ENCODE measurements around the gene TRAPPC6A.

Gene TRAPPC6A

DNA sequence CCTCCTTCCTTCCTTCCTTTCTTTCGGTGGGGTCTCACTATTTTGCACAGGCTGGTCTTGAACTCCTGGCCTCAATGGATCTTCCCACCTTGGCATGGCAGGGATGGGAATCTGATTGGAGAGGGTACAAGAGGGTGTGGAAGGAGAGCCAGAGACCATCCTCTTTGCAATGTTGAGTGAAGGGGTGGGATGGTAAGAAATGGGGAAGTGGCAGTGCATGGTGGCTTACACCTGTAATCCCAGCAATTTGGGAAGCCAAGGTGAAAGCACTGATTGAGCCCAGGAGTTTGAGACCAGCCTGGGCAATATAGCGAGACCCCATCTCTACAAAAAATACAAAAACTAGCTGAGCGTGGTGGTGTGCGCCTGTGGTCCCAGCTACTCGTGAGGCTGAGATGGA, 6.1 kb upstream of the TRAPPC6A start:
- no peak for FAIRE-seq

DNA sequence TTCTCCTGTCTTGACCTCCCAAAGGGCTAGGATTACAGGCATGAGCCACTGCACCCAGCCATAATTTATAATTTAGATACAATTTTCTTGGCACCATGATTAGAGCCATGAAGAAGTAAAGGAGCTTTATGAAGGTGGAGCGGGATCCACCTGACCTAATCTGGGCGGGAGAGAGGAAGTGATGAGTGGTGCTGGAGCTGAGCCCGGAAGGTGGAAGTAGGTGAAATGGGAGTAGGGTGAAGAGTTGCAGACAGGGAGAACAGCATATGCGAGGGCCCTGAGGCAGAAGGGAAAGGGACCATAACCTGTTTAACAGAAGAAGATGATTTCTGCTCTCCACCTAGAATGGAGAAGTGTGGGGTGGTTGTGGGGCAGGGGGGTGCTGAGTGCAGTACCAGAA, 4.7 kb upstream of the TRAPPC6A start:
- FAIRE-seq = no peak

DNA sequence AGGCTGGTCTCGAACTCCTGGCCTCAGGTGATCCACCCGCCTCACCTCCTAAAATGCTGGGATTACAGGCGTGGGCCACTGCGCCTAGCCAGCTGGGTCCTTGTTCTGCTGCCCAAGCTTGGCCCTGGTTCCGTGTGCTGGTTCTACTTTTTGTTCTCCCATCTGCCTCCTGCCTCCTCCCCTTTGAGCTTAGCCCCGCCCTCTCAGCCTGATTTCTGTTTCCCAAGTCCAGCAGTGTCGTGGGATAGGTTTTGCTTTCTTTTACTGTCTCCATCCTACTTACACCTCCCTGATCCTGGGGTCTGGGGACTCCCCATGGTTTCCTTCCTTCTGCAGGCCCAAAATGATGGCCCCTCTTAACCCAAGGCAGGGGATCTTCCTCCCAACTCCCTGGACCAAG, 2.9 kb upstream of the TRAPPC6A start:
- FAIRE-seq = no peak

DNA sequence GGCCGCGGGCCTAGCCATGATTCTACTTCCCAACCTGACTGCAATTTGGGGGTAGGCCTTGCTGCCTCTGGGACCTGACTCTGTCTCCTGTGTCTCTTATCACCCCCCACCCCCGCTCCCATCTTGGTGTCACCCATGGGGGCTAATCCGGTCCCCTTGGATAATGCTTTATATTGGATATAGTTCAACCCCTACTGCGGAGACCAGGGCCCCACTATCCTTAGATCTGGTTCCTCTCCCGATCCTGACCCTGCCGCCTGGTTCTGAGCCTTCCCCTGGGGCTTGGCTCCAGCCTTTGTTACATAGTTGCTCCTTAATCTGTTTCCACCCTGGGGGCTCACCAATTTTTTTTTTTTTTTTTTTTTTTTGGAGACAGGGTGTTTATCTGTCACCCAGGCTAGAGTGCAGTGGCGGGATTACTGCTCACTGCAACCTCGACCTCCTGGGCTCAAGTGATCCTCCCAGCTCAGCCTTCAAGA, 1.9 kb upstream of the TRAPPC6A start:
- FAIRE-seq = no peak

DNA sequence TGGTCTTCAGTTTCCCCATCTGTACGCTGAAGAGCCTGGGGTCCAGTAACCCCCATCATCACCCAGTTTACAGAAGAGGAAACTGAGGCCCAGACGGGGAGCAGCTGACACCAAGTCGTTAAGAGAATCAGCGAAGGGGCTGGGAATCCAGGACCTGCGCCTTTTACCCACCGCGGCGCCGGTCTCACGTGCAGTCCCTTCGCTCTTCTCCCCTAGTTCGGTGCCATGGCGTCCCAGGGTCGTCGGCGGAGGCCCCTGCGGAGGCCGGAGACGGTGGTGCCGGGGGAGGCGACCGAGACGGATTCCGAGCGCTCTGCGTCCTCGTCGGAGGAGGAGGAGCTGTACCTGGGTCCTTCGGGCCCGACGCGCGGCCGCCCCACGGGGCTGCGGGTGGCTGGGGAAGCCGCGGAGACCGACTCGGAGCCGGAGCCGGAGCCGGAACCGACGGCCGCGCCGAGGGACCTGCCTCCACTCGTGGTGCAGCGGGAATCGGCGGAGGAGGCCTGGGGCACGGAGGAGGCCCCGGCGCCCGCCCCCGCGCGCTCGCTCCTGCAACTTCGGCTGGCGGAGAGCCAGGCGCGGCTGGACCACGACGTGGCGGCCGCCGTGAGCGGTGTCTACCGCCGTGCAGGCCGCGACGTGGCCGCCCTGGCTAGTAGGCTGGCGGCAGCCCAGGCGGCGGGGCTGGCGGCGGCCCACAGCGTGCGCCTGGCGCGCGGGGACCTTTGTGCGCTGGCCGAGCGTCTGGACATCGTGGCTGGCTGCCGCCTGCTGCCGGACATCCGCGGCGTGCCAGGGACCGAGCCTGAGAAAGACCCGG, 1.2 kb upstream of the TRAPPC6A start:
- no peak for FAIRE-seq

DNA sequence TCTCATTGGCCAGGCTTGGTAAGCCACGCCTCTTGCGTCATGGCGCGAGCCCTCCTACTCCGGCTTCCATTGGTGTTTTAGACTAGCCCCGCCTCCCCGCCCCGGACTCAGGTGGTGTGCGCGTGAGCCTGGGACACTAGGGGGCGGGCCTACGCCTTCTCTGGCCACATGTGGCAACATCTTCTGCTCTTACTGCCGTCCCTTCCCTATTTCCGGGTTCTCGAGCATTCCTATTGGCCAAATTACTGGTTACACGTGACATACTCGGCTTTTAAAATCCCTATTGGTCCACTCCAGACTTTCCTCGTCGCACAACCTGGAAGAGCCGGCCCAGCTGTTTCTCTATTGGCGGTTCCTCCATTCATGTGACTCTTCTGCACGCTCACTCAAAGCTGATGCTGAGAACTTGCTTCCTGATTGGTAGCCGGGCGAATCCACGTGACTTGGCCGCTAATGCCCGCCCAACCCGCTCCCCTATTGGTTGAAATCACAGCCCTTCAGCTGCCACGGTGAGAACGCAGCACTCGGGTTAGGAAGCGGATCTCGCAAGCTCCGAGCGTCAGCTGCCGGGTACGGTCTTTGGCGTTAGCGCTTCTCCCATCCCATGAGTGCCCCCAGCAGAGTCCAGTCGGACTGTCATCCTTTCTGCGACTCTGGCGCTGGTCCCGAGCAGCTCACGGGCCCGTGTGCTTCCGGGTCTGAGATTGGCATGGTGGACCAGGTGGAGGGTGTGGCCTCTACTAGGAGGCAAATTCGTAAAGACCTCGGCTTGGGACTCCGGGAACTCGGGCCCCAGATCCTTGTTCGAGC, 430 bp upstream of the TRAPPC6A start, which contains the start of gene BLOC1S3:
Gene BLOC1S3 (plus strand): TSS at position 523 of the 810 bp plus-strand sequence. CDS start 513 bp downstream, outside the sequence.
- FAIRE-seq = peak; percentile 100

DNA sequence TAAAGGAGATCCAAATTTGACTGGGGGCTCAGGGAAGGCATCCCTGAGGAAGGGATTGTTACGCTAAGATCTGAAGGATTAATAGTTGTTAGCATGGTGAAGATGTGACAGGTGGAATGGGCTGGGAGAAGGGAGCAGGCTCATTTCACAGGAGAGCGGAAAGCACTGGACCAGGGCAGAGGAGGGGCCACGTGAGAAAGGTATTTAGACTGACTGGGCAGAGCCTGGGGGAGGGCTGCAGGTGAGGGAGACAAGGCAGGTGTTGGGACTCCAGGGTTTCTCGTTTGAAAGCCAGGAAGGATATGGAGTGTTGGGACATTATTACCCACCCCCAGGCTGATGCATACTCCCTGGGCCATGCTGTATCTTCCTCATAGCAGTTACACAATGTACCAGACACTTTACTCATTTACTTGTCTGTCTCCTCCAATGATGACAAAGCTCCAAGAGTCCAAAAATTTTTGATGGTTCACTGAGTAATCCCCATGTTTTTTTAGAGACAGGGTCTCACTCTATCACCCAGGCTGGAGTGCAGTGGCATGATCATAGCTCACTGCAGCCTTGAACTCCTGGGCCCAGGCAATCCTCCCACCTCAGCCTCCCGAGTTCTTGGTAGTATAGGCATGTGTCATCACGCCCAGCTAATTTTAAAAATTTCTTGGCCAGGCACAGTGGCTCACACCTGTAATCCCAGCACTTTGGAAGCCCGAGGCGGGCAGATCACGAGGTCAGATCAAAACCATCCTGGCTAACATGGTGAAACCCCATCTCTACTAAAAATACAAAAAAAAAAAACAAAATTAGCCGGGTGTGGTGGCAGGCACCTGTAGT, 2.3 kb downstream of the TRAPPC6A start:
- no peak for FAIRE-seq

DNA sequence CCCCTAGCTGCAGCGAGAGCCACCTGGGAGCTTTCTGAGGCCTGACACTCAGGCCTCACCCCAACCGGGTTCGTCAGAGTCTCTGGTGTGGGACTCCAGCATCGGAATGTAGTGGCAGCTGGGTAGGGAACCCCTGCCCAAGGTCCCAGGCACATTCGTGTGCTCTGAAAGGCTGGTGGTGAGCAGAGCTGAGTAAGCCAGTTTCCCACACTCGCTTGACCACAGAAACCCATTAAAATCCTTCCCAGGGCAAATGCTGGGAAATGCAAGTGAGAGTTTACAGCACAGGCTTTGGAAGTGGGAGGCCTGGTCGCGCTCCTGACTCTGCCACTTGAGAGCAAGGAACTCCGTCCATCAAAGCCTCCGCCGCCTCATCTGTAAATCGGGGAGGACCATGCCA, 4.2 kb downstream of the TRAPPC6A start:
- FAIRE-seq = no peak

DNA sequence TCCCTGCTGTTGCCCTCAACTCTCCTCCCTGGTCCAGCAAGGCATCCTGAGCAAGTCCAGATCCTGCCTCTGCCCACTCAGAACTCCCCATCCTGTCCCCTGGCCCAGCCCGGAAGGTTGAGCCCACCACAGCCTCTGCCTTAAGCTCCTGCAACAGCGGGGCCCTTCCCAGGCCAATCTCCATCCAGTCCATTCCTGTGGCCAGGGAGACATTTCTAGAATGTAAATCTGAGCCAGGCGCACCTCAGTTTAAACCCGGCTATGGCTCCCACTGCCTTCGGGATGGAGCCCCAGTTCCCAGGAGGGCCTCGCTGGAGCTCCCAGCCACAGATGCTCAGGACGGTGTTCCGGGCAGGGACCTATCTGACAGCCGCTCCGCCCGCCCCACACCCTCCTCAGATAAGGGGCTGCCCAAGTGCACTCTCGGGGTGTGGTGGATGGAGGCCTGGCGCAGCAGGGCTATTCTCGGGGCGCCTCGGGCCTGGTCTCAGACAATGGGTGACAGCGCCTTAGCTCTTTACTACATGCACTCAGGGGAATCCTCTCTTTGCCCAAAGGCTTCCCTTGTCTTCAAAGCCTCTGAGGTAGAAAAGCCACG, 5.3 kb downstream of the TRAPPC6A start:
- FAIRE-seq = no peak

DNA sequence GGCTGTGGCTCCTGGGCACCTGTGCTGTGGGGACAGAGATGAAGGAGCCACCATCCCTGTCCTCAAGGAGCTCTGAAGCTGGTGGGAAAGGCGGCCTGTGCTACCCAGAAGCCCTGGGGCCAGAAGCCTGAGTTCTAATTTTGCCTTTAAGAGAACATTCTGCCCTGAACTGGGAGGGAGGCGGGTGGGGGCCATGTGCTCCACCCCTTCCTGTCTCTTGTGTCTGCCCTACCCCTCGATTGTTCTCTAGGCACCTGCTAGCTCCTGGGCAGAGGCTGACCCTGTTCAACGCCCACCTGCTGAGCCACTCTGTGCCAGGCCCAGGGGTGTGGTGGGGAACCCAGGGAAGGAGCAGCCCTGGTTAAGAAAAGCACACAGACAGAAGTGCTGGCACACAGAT, 5.9 kb downstream of the TRAPPC6A start:
- FAIRE-seq = no peak

DNA sequence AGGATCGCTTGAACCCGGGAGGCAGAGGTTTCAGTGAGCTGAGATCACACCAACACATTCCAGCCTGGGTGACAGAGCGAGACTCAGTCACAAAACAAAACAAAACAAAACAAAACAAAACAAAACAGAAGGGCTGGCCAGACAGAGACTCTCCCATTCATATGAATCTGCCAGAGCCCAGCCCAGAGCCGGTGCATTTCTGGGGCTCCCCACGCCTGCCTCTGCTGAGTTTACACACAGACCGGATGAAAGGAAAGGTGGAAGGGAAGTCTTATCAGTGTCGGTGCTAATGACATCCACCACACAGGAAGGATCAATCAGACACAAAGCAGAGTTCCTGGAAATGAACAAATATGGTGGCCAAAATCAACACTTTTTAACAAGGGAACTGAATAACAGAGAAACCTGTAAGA, 6.8 kb downstream of the TRAPPC6A start:
- no peak for FAIRE-seq

DNA sequence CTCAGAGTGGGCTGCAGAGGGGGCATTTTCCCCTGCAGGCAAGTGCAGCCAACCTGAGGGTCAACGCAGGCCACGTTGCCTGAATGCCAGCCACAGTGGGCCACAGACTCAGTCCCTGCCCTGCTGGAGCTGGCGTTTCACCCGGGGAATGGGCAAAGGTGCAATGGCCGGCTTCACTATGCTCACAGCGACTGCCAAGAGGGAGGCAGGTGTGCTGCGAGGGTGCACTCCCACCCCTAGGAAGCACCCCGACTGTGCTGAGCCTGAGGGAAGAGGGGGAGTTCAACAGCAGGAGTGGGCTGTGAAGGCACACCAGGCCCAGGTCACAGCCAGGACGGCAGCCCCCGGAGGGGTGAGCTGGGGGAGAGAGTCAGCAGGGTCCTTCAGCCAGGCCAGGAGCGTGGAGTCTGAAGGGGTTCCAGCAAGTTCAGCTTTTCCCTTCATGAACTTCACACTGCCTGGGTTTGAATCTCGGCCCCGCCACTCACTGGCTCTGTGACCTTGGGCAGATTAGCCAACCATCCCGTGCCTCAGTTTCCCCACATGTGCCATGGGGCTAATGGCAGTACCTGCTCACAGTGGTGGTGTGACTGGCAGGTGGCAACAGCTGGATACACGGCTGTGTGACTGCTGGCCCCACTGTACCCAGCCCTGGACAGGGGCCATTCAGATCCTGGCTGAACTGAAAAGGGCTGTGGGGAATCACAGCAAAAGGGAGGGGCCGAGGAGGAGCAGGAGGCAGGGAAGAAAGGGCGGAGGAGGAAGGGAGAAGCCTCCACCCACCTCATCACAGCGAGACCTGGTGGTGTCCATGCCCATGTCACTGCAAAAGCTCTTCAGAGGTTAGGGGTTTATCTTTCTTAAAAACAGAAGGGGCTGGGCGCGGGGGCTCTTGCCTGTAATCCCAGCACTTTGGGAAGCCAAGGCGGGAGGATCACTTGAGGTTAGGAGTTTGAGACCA, 7.6 kb downstream of the TRAPPC6A start:
- FAIRE-seq = no peak

DNA sequence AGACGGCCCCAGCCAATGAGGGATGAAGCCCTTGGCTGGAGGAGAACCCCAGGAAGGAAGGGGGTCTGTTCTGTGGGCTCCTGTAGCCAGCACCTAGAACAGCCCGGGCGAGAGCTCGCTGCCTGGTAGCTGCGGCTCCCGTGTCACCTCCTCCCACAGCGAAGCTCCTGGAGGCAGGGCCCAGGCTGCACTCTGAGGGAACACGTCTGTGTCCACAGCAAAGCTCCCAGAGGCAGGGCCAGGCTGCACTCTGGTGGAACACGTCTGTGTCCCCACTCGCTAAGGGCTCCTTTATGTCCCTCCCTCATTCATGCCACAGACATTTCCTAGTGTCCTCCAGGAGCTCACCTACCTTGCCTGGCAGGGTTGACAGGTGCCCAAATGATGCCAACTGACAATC, 8.4 kb downstream of the TRAPPC6A start:
- no peak for FAIRE-seq

DNA sequence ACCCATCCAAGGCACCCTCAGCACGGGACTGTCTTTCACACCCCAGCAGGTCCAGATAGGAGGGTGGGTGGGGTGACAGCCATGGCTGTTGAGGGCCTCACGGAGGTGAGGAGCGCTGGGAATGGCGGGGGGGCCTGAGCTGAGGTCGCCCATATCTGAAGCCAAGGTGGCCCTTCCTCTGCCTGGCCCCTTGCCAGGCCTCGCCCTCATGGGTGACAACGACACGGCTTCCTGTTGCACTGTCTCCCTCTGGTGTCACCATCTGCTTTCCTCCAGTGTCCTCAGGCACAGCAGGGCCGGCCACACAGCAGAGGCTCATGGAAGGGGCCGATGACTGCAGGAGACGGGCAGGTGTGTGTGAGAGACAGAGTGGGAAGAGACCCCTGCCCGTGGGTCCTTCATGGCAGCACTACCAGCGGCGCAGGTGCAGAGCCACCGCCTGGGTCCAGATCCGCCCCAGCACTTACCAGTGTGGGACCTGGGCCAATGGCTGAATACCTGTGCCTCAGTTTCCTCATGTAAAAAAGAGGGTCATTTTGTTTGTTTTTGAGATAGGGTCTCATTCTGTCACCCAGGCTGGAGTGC, 9.2 kb downstream of the TRAPPC6A start:
- no peak for FAIRE-seq

DNA sequence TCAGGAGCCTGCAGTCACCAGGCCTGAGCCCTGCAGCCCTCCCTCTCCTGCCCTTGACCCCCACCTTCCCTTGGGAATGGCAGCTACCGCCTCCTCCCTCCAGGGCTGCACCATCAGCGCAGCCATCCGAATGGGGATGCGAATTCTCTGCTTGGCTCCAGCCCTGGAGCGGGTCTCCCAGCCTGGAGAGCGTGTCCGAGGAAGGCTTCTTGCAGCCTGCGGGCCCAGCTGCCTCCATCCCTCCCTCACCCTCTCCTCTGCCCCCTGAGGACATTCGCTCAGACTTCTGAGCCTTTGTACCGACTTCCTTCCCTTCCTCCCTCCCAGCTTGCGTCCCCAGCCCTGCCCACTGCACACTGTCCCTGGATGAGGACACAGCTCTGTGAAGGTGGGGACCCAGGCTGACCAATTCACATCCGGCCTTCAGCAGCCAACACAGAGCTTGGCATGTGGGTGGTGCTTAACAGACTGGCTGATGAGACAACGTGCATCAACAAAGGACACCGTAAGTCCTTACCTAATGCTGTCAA, 11.2 kb downstream of the TRAPPC6A start:
- no peak for FAIRE-seq

DNA sequence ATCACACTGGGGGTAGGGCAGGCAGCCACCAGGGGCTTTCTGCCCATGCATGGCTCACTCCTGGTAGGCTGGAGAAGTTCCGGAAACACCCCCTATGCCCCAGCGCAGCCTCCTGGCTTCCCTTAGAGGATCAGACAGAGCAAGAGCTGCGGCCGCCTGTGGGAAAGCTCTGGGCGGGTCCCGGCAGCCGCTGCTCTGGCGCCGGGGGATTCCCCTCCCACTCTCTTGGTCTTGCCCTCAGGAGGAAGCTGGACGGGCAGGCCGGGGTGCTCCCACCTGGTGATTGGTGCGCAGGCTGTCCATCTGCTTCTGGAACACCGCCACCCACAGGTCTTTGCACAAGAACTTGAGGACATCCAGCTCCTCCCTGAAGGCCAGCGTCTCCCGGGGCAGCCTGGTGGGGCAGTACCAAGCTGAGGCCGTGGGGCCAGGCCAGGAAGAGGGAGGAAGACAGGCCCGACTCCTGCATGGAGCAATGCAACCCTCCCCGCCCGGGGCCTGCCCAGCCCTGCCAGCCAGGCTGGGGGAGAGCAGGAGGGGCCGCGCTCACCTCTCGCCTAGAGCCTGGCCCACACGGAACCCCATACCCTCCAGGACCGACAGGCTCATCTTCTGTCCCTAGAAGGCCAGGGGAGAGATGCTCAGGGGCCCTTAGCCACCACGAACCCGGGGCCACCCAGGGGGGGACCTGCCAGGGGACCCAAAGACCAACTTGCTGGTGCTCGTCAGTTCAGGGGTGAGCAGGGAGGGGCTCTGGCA, 13.3 kb downstream of the TRAPPC6A start:
- FAIRE-seq = no peak

DNA sequence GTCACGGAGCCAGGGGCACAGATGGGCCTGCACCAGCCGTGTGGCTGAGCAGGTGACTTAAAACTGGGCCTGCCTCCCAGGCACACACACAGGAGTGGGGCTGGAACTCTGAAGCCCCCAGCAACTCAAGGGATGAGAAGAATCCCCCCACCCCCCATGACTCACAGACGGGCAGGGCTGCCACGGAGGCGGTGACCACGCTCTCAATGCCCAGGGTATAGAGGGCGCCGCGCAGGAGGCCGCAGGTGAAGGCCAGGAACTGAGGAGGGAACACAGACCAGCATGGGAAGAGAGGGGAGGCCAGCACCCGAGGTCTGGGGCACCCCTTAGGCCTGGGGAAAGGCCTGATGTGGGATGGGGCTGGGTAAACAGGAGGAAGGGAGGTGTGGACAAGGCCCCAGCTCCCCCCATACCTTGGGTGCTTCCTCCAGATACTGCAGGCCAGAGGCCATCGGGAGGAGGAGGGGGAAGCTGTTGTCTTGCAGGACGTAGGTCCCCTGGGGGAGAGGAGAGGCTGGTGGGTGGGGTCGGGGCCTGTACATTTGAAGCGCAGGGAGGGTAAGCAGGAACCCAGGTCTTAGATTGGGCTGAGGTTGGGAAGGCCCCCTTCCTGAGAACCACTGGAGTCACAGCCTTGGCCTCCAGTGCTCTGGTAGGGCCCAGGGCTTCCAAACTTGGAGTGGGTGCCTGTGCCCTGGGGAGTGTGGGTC, 14.1 kb downstream of the TRAPPC6A start:
- FAIRE-seq = no peak

DNA sequence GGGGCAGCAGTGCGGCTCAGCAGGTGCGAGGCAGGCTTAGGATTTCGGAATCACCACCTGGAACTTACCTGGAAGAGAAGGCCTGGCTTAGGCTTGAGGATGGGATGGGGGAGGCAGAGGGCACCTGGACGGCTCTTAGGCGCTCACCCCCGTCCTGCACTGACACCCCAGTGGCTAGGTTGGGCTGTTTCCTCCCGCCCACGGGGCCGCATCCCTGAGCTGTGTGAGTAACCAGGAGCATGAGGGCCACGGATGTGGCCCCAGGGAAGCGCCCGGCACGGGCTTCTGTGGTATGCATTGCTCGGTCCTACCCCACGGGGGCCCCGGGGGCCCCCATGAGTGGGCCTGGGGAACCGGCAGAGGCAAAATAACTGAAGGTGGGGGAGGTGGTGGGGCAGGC, 14.9 kb downstream of the TRAPPC6A start:
- FAIRE-seq = no peak

DNA sequence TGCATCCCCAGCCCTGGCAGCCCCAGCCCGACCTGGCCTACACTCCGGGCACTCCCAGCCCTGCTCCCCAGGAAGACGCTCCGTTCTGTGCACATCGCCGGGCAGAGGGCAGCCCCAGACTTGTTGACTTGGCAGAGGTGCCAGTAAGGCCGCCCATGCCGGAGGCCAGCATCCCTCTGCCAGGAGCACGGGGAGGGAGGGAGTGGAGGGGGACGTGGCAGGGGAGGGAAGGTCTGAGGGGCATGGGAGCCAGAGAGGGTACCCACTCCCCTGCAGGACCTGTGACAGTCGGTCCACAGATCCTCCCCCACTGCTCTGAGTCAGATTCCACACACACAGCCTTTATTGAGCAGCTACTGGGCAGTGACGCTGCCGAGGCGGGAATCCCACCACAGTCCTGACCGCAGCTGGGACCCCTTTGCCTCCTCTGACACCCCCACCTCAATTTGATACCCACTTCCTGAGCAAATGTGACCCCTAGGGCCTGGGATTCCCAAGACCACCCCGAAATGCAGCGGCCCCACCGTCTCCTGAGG, 15.4 kb downstream of the TRAPPC6A start:
- no peak for FAIRE-seq
